Testis (tissue), 3 donors: Measurements from ENCODE around the gene SATB2. TPM values are rescaled to one million over a fixed set of nuclear protein-coding genes. Genes with fewer than 3 reads are reported as not detected.

Experiments used
- DNase-seq: peaks from one replicate; pipeline ENCODE4 v3.0.0-alpha.2; 2019
- H3K27ac ChIP-seq, 2 donors: fragments of 200-600 bp; sonication (generic); one replicate each; pipeline ENCODE4 v1.5.1; 2019
- H3K27me3 ChIP-seq: fragments of 200-600 bp; sonication (generic); one replicate; pipeline ENCODE4 v1.5.1; 2019
- H3K36me3 ChIP-seq: fragments of 200-600 bp; sonication (generic); one replicate; pipeline ENCODE4 v1.5.1; 2017; ENCODE audit warnings: low read depth; ENCODE audit errors: missing control alignments
- H3K4me1 ChIP-seq: fragments of 200-600 bp; sonication (generic); one replicate; pipeline ENCODE4 v1.5.1; 2019
- H3K4me3 ChIP-seq, 2 donors: fragments of 200-600 bp; sonication (generic); one replicate each; pipeline ENCODE4 v1.5.1; 2017 to 2019
- H3K9me3 ChIP-seq: fragments of 200-600 bp; sonication (generic); one replicate; pipeline ENCODE4 v1.5.1; 2017
- POLR2A ChIP-seq: fragments of 450-650 bp; IDR thresholded peaks from one replicate; pipeline ENCODE4 v1.6.1; 2017; ENCODE audit warnings: antibody characterized with exemption, mild to moderate bottlenecking, moderate library complexity
- WGBS, 2 donors: methylation state at CpG; one replicate each; pipeline ENCODE4 v1.1.5; 2018; 5-methylcytosine and 5-hydroxymethylcytosine counted together
- intact Hi-C: fragments of 100-400 bp; cut with DNase I; formaldehyde crosslinking; loops from one replicate; pipeline ENCODE4 v1.15.1; 2023; ENCODE audit warnings: low total_unique reads
- polyA plus RNA-seq: library from polyadenylated mRNA; stranded (reverse); fragments of 350-450 nt; fragmentation: Illumina TruSeq; extraction: RNeasy Lipid Tissue Mini Kit (QIAGEN cat#74804); gene quantifications from one replicate; pipeline ENCODE4 v1.2.3, GENCODE V29; 2014; ENCODE audit warnings: low read depth, low replicate concordance; ENCODE audit not compliant: insufficient read depth
- total RNA-seq, 2 donors: library from RNA; depleted of rRNA; stranded (reverse); fragments of >200 nt; gene quantifications; one replicate each; pipeline ENCODE4 v1.2.3, GENCODE V29; 2016
- TF ChIP-seq, protein P1 (sequence below), 3 experiments: fragments of 450-650 bp in 2 of 3; fragments of 200-600 bp in 1 of 3; sonication (generic) in 1 of 3; IDR thresholded peaks; one replicate each; pipeline ENCODE4 v1.5.1; 2016 to 2019; ENCODE audit warnings: antibody characterized with exemption in 3 of 3, mild to moderate bottlenecking in 2 of 3, moderate library complexity in 1 of 3

Gene SATB2
- total and polyA plus RNA-seq, 3 donors from 2014 or later, result 5.1 to 15.1 (median 14.1) TPM

DNA sequence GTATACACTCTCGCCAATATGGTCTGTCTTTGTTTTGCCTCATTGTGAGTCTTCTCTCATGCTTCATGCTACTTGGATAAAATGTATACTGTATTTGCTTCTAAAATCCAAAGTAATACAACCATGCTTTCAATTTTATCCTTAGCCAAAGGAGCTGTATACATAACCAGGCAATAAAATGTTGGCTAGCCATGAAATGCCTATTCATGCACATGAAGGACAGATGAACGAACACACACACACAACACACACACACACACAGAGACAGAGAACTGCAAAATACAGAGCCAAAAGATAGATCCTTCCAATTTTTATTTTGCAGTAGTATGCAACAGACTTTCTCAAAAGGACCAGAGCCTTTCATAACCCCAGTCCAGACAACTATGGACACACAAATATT is 113.7 kb downstream of the SATB2 start:
- no peak for TF ChIP-seq POLR2A
- TF ChIP-seq, protein P1, sequence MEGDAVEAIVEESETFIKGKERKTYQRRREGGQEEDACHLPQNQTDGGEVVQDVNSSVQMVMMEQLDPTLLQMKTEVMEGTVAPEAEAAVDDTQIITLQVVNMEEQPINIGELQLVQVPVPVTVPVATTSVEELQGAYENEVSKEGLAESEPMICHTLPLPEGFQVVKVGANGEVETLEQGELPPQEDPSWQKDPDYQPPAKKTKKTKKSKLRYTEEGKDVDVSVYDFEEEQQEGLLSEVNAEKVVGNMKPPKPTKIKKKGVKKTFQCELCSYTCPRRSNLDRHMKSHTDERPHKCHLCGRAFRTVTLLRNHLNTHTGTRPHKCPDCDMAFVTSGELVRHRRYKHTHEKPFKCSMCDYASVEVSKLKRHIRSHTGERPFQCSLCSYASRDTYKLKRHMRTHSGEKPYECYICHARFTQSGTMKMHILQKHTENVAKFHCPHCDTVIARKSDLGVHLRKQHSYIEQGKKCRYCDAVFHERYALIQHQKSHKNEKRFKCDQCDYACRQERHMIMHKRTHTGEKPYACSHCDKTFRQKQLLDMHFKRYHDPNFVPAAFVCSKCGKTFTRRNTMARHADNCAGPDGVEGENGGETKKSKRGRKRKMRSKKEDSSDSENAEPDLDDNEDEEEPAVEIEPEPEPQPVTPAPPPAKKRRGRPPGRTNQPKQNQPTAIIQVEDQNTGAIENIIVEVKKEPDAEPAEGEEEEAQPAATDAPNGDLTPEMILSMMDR (IDR thresholded peaks at IDR 0.05), result no peak
- 96 to 98% methylated on average over 2 of the region's 2 CpGs for WGBS, 2 donors

DNA sequence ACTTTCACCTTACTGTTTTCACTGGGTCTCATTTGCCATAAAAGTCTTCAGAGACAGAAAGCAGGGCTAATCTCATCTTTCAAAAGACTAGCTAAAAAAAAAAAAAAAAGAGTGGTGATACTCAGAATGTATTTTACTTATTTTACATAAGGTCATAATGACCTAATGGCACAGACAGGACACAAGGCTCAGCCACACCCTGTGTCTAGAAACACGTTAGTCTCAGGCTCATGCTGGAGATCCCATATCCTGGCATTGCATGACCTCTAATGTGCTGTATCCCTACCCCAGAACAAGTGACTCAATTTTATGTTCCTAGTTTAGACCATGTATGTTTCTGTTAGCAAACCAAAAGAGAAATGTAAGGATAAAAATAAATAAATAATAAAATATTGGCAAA is 115.4 kb downstream of the SATB2 start:
- TF ChIP-seq, protein P1 (IDR thresholded peaks at IDR 0.05), result no peak
- TF ChIP-seq POLR2A, result no peak
- no peaks in the 10 kb centered on the region for H3K36me3 ChIP-seq
- WGBS, 2 donors, result 59 to 67% methylated on average over 1 of the region's 1 CpG
- H3K27ac ChIP-seq, result no peak overlapping the region
- no peaks in the 10 kb centered on the region for H3K27me3 ChIP-seq
- DNase-seq, result no peak
- intact Hi-C loops, result no loop called here
- no peaks in the 10 kb centered on the region for H3K9me3 ChIP-seq
- no peak overlapping the region for H3K4me3 ChIP-seq
- no peaks in the 10 kb centered on the region for H3K4me1 ChIP-seq

More for the DNA sequence above, 113.7 kb downstream of the SATB2 start:
- Histone ChIP-seq H3K27ac (no peak overlapping the region), H3K36me3 (no peaks in the 10 kb centered on the region), H3K4me3 (no peak overlapping the region), H3K4me1 (no peaks in the 10 kb centered on the region), H3K27me3 (no peaks in the 10 kb centered on the region), H3K9me3 (no peaks in the 10 kb centered on the region)
- intact Hi-C loops, result no loop called here
- no peak for DNase-seq

DNA sequence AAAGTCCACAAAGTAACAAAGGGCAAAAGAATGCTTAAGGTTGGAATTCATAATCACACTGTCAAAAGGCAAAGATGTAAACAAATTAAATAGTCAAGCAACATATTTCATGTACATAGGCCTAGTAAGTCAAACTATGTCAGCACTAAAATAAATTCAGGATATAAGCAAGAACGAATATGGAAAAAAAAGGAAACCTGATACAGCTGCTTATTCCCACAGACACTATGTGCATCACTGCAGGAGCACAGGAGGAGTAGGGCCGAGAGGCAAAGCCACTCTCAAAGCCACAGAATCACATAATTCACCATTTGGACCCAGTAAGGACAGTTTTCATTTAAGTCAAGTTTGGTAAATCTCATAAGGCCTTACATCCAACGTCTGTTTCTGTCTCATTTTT is 116.6 kb downstream of the SATB2 start:
- 70 to 74% methylated on average over 3 of the region's 3 CpGs for WGBS, 2 donors
- no peak overlapping the region for H3K4me3 ChIP-seq
- TF ChIP-seq POLR2A, result no peak
- TF ChIP-seq, protein P1 (IDR thresholded peaks at IDR 0.05), result no peak
- H3K9me3 ChIP-seq, result no peaks in the 10 kb centered on the region
- intact Hi-C loops, result no loop called here
- H3K27me3 ChIP-seq, result no peaks in the 10 kb centered on the region
- DNase-seq, result no peak
- H3K27ac ChIP-seq, result no peak overlapping the region
- H3K36me3 ChIP-seq, result no peaks in the 10 kb centered on the region
- no peaks in the 10 kb centered on the region for H3K4me1 ChIP-seq

DNA sequence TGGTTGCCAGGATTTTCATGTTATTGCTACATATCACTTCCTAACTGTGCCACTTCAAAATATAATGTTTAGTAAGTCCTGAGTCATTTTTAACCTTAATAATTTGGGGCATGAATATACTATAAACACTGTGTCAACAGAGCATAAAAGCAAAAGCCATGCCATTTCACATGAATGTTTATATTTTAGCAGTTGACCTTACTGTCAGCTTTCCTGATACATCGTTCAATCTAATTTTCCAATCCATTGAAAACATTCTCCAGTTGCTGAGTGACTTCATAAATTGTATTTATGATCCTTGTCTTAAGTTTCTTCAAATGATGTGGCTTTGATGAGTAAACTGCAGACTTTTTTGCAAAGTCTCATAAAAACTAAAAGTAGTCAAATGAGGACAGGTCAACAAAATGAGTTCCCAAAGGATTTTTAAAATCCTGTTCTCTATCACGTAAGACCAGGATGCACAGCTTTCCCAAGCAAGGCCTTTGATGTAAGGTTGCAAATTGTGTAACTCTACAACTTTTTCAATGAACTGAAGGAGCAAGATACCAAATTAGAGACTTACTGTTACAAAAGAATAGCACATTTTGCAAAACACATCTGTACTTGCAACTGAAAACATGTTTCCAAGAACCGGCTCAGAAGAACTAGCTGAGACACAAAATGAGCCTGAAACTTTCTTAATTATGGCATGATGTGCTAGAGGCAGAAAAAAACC is 117.7 kb downstream of the SATB2 start:
- H3K9me3 ChIP-seq, result no peaks in the 10 kb centered on the region
- no peak overlapping the region for H3K4me3 ChIP-seq
- WGBS, 2 donors, result 81 to 84% methylated on average over 3 of the region's 3 CpGs
- intact Hi-C loops, result no loop called here
- no peak overlapping the region for H3K27ac ChIP-seq
- H3K36me3 ChIP-seq, result no peaks in the 10 kb centered on the region
- DNase-seq, result no peak
- TF ChIP-seq, protein P1 (IDR thresholded peaks at IDR 0.05), result no peak
- no peak for TF ChIP-seq POLR2A
- H3K4me1 ChIP-seq, result no peaks in the 10 kb centered on the region
- no peaks in the 10 kb centered on the region for H3K27me3 ChIP-seq

DNA sequence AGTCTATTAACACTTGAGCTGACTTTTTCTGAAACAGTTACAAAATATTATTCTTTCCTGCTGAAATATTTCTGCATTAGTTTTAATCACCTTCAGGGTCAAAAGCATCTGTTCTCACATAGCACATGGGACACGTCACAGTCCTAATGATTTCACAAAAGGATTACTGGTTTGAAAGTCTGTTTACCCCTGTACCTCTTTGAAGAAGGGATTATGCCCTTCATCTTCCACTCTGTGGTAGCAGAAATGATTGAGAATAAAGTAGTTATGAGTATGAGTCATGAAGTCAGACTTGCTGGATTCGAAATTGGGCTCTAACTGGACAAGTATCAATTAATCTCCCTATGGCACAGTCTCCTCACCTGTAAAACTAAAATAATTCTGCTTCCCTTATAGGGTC is 121.2 kb downstream of the SATB2 start:
- Histone ChIP-seq H3K4me1 (no peaks in the 10 kb centered on the region), H3K36me3 (no peaks in the 10 kb centered on the region), H3K4me3 (no peak overlapping the region), H3K9me3 (no peaks in the 10 kb centered on the region), H3K27ac (no peak overlapping the region), H3K27me3 (no peaks in the 10 kb centered on the region)
- WGBS, 2 donors, result 19 to 47% methylated on average over 2 of the region's 2 CpGs
- TF ChIP-seq POLR2A, result no peak
- TF ChIP-seq, protein P1 (IDR thresholded peaks at IDR 0.05), result no peak
- DNase-seq, result no peak
- intact Hi-C loops, result no loop called here
